Measurements from ENCODE around the gene NTNG1. TPM values are rescaled to one million over a fixed set of nuclear protein-coding genes. Genes with fewer than 3 reads are reported as not detected.
"Not testable (repeated sequence)": the region's sequence is repeated elsewhere in the genome, so short reads cannot be mapped to it uniquely, and the experiment has no call there.

The NTNG1 gene
- total RNA-seq, 4 donors from 2014 or later = 0.41 to 1.3 TPM; not detected in 2

DNA sequence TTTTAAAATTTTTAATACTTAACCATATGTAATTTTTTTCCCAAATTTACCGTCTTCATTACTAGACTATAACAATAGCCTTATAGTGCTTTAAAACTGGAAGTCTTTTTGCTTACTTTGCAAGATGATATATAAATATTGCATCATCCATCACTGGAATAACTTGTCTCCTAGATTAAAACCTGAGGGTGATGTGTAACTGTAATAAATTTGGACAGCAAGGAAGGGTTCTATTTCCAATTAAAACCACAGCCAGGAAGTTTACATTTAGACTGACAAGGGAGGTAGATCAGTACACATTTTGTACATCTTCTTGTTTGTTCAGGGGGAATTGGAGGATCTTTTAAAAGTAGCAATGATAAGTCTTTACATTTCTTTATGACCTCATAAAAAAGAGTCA, 21.9 kb downstream of the NTNG1 start:
- Histone ChIP-seq H3K27ac (no peak overlapping the region), H3K36me3 (no peaks in the 10 kb centered on the region), H3K4me1 (no peaks in the 10 kb centered on the region), H3K27me3 (no peaks in the 10 kb centered on the region), H3K9me3 (no peaks in the 10 kb centered on the region), H3K4me3 (no peak overlapping the region)
- DNase-seq = no peak
- WGBS, 2 donors = 39 to 48% methylated on average over 1 of the region's 1 CpG
- intact Hi-C loops (cut with DNase I) = no loop called here
- TF ChIP-seq POLR2A (IDR thresholded peaks at IDR 0.05) = no peak
- TF ChIP-seq, protein P1, sequence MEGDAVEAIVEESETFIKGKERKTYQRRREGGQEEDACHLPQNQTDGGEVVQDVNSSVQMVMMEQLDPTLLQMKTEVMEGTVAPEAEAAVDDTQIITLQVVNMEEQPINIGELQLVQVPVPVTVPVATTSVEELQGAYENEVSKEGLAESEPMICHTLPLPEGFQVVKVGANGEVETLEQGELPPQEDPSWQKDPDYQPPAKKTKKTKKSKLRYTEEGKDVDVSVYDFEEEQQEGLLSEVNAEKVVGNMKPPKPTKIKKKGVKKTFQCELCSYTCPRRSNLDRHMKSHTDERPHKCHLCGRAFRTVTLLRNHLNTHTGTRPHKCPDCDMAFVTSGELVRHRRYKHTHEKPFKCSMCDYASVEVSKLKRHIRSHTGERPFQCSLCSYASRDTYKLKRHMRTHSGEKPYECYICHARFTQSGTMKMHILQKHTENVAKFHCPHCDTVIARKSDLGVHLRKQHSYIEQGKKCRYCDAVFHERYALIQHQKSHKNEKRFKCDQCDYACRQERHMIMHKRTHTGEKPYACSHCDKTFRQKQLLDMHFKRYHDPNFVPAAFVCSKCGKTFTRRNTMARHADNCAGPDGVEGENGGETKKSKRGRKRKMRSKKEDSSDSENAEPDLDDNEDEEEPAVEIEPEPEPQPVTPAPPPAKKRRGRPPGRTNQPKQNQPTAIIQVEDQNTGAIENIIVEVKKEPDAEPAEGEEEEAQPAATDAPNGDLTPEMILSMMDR (IDR thresholded peaks at IDR 0.05) = no peak

DNA sequence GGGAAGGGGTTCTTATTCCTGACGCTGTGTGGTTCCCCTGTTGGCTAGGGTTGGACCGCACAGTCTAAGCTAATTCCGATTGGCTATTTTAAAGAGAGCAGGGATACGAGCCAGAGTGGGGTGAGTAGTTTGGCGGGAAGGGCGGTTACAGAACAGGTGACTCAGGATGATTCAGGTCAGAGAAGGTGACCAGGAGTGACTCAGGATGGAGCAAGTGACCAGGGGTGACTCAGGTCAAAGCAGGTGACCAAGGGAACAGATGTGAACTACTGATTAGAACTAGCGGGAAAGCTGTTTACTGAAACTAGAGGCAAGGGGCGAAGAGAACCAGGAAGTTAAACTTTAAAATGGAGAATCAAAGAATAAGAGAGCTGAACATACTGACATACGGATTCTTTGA, 24.1 kb downstream of the NTNG1 start:
- WGBS, 2 donors = 87 to 91% methylated on average over 9 of the region's 9 CpGs
- DNase-seq; intact Hi-C loops (cut with DNase I); H3K36me3 ChIP-seq; H3K27me3 ChIP-seq; H3K9me3 ChIP-seq; H3K27ac ChIP-seq; H3K4me3 ChIP-seq; H3K4me1 ChIP-seq: not testable (repeated sequence)

DNA sequence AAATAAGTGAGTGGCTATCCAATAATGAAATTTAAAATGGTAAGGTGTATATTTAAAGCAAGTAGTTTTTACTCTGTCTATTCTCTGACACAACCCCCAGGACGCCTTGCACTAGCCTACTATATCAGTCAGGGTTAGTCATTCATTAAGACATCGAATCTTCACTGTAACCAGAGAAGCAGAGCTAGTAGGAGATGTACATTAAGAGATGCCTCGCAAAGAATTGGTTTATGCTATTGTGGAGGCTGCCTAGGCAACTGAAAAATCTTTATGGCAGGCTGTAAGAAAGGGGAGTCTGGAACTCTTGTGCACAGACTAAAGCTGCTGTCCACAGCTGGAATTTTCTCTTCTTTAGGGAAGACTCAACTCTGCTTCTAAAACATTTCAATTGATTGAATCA, 28.8 kb downstream of the NTNG1 start:
- Histone ChIP-seq H3K27ac (no peak overlapping the region), H3K9me3 (no peaks in the 10 kb centered on the region), H3K4me3 (no peak overlapping the region), H3K27me3 (no peaks in the 10 kb centered on the region), H3K36me3 (no peaks in the 10 kb centered on the region), H3K4me1 (no peaks in the 10 kb centered on the region)
- 65 to 76% methylated on average over 3 of the region's 3 CpGs for WGBS, 2 donors
- intact Hi-C loops (cut with DNase I) = no loop called here
- no peak for DNase-seq
- TF ChIP-seq POLR2A (IDR thresholded peaks at IDR 0.05) = no peak
- TF ChIP-seq, protein P1 (IDR thresholded peaks at IDR 0.05) = no peak

DNA sequence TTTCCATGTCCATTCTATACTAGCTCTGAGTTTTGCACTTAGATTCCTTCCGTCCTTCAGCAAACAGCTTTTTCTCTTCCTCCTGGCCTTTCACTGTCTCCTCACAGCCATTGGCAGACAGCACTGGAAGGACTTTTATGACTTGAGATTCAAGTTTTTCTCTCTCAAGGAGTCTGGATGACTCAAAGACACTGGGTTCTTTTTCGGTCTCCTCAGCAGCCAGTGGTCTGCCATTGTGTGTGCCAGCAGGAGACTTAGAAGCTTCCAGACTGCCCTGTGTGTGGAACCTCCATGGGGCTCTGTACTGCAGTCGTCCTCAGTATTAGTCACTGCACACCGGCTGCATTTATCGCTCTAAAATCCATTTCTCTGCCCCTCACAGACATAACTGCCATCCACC, 30.5 kb downstream of the NTNG1 start:
- H3K36me3 ChIP-seq = no peaks in the 10 kb centered on the region
- no peak for DNase-seq
- 82 to 84% methylated on average over 5 of the region's 5 CpGs for WGBS, 2 donors
- no peak for TF ChIP-seq POLR2A (IDR thresholded peaks at IDR 0.05)
- H3K4me3 ChIP-seq = no peak overlapping the region
- no peak overlapping the region for H3K27ac ChIP-seq
- intact Hi-C loops (cut with DNase I) = no loop called here
- H3K9me3 ChIP-seq = no peaks in the 10 kb centered on the region
- H3K27me3 ChIP-seq = no peaks in the 10 kb centered on the region
- H3K4me1 ChIP-seq = no peaks in the 10 kb centered on the region

DNA sequence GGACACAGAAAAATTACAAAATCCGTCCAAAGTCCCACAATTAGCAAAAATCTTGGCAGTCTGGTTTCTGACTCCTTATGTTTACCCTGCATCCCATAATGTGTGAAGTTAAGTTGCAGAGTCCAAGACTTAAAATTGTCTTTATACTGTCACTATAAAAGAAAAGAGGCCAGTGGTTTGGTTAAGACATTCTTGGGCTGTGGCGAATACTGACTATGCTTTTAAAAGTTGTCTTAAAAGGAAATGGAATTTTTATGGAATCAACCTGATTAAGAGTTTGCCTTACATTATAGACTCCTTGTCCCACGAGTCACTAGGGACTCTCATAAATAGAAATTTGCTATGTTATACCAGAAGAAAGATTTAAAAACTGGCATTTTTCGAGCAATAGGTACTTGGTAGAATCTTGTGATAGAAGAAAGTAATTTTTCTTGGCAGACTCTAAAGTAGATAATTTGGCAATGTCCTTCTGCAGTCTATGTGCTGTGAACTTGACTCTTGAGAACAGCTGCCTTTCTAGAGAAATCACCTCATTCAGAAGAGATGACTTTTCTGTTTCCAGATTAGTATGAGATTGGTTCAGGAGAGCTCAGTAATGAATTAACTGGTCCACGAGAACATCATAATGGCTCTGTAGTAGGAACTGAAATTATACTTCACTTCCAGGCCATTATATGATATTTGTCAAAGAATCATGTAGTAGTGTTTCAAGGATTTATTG, 31.8 kb downstream of the NTNG1 start:
- WGBS, 2 donors = 67 to 68% methylated on average over 5 of the region's 5 CpGs
- H3K4me1 ChIP-seq = no peaks in the 10 kb centered on the region
- H3K4me3 ChIP-seq = no peak overlapping the region
- H3K36me3 ChIP-seq = no peaks in the 10 kb centered on the region
- H3K27me3 ChIP-seq = no peaks in the 10 kb centered on the region
- TF ChIP-seq, protein P1 (IDR thresholded peaks at IDR 0.05) = no peak
- TF ChIP-seq POLR2A (IDR thresholded peaks at IDR 0.05) = no peak
- H3K9me3 ChIP-seq = no peaks in the 10 kb centered on the region
- DNase-seq = no peak
- no peak overlapping the region for H3K27ac ChIP-seq
- intact Hi-C loops (cut with DNase I) = no loop called here

DNA sequence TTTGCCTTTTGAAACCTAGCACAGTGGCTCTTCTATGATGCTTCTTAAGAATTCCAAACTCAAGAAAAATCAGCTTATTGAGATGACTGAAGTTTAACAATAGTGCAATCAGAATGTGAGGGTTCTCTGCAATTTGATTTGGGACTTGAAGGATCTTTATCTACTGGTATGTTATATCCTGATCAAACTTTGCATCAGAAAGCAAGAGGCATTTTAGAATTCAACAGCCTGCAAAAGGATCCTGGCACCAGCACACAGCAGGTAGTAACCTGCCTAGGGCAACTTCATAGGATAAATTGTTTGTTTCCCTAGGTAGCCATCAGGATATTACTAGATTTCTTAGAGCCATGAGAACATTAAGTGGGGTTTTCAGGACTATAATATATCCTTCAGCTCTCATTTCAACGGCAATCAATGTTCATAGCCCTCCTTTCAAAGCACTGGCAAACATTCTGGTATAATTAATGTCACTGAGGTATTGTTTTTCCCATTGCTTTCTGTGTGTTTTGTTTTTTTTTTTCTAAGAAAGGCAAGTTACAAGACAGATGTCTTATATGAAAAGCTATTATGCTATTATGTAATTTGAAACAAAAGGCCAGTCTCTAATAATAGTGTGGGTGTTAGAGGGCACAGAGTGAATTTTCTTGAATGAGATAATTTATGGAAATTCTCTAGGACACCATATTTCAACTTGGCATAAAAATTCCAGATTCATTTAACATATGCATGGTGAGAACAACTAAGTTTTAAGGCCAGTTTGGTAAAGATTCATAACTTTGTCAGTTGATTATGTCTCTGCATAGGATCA, 34.5 kb downstream of the NTNG1 start:
- Histone ChIP-seq H3K27me3 (no peaks in the 10 kb centered on the region), H3K4me3 (no peak overlapping the region), H3K9me3 (no peaks in the 10 kb centered on the region), H3K36me3 (no peaks in the 10 kb centered on the region), H3K4me1 (no peaks in the 10 kb centered on the region), H3K27ac (no peak overlapping the region)
- no peak for DNase-seq
- WGBS, 2 donors = 32 to 35% methylated on average over 1 of the region's 1 CpG
- intact Hi-C loops (cut with DNase I) = no loop called here
- TF ChIP-seq, protein P1 (IDR thresholded peaks at IDR 0.05) = no peak
- TF ChIP-seq POLR2A (IDR thresholded peaks at IDR 0.05) = no peak

Data from esophagus squamous epithelium (tissue), 5 donors.